ENCODE measurements around the gene PNPLA1.

The PNPLA1 gene

GRCh38 chr6:36290668-36291620 is 21.1 kb downstream of the PNPLA1 start:
- peaks cover 19% of the 10 kb centered on the region for H3K4me1 Mint-ChIP-seq
- peak overlapping the region in 1 of 2 donors; percentile 86 for H3K27ac Mint-ChIP-seq
- peak overlapping the region in 1 of 2 donors; percentile 19 for H3K4me3 Mint-ChIP-seq
- H3K9me3 Mint-ChIP-seq: no peaks in the 10 kb centered on the region
- DNase-seq (no peak), ATAC-seq (no peak)
- peaks cover 11% of the 10 kb centered on the region for H3K27me3 Mint-ChIP-seq

GRCh38 chr6:36292170-36292569 is 22.3 kb downstream of the PNPLA1 start:
- H3K27me3 Mint-ChIP-seq: peaks cover 2% of the 10 kb centered on the region
- H3K4me1 Mint-ChIP-seq: peaks cover 19% of the 10 kb centered on the region
- H3K27ac Mint-ChIP-seq: no peak overlapping the region
- no peaks in the 10 kb centered on the region for H3K9me3 Mint-ChIP-seq
- ATAC-seq (peak; percentile 18), DNase-seq (no peak)
- no peak overlapping the region for H3K4me3 Mint-ChIP-seq

DNA sequence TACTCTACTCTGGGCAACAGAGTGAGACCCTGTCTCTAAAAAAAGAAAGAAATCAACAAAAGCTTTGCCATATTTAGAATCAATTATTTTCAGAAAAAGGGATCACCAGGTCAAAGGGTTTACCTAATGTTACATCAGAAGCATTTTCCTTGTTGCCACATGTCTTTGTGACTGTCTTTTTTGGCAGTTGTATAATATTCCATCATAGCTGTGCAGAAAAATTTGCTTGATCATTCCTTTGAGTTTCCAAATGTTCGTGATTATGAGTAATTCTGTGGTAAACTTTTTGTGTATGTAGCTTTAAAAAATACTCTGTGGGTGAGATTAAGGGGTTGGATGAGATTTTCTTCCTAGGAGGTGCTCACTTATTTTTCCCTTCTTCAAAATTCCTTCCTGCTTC is 26.4 kb downstream of the PNPLA1 start:
- H3K4me1 Mint-ChIP-seq: peaks cover 4% of the 10 kb centered on the region
- ATAC-seq: no peak

GRCh38 chr6:36297051-36297450 is 27.2 kb downstream of the PNPLA1 start:
- no peak overlapping the region for H3K27ac Mint-ChIP-seq
- H3K9me3 Mint-ChIP-seq: no peaks in the 10 kb centered on the region
- ATAC-seq (no peak), DNase-seq (no peak)
- H3K27me3 Mint-ChIP-seq: peaks cover 14% of the 10 kb centered on the region
- peaks cover 2% of the 10 kb centered on the region for H3K4me1 Mint-ChIP-seq
- H3K4me3 Mint-ChIP-seq: no peak overlapping the region

More for the DNA sequence above, 26.4 kb downstream of the PNPLA1 start:
- H3K4me3 Mint-ChIP-seq: no peak overlapping the region
- H3K27me3 Mint-ChIP-seq: peaks cover 9% of the 10 kb centered on the region
- DNase-seq: no peak
- H3K27ac Mint-ChIP-seq: no peak overlapping the region
- no peaks in the 10 kb centered on the region for H3K9me3 Mint-ChIP-seq

DNA sequence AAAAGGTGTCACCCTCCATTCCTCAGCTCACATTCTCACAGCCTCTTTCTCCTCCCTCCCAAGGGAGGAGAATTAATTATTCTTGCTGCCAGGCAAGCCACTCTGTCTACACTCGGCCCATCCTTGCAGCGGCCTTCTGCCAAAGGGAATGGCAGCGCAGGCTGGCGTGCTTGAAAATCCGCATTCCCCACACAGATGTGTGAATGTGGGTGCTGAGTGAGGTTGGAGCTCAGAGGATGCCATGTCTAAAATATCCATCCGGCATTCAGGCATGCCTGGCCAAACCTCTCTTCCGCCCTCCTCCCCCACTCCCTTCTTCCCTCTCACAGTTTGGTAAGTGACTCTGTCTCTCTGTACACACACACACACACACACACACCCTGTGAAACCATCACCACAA is 27.7 kb downstream of the PNPLA1 start:
- Mint-ChIP-seq H3K27me3 (peaks cover 18% of the 10 kb centered on the region), H3K27ac (no peak overlapping the region), H3K4me3 (no peak overlapping the region), H3K4me1 (peaks cover 6% of the 10 kb centered on the region), H3K9me3 (no peaks in the 10 kb centered on the region)
- no peak for DNase-seq
- no peak for ATAC-seq

DNA sequence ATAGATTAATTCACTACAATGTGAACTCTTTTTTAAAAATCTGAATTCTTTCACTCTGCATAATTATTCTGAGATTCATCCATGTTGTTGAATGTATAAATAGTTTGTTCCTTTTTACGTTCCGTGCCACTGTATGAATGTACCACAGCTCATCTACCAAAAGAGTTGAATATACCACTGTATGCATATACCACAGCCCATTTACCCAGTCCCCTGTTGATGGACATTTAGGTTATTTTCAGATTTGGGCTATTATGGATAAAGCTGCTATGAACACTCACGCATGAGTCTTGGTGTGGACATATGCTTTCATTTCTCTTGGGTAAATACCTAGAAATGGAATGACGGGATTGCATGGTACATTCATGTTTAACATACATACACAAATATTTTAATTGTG is 28.2 kb downstream of the PNPLA1 start:
- peaks cover 10% of the 10 kb centered on the region for H3K4me1 Mint-ChIP-seq
- H3K27me3 Mint-ChIP-seq: peaks cover 20% of the 10 kb centered on the region
- ATAC-seq: no peak
- no peak overlapping the region for H3K4me3 Mint-ChIP-seq
- H3K9me3 Mint-ChIP-seq: no peaks in the 10 kb centered on the region
- no peak for DNase-seq
- no peak overlapping the region for H3K27ac Mint-ChIP-seq

- peaks cover 20% of the 10 kb centered on the region for H3K27me3 Mint-ChIP-seq
- no peak for DNase-seq
- H3K27ac Mint-ChIP-seq: no peak overlapping the region
- no peaks in the 10 kb centered on the region for H3K9me3 Mint-ChIP-seq
- H3K4me3 Mint-ChIP-seq: no peak overlapping the region
- H3K4me1 Mint-ChIP-seq: peaks cover 10% of the 10 kb centered on the region
- no peak for ATAC-seq
Observed at GRCh38 chr6:36301085-36301658, 31.3 kb downstream of the PNPLA1 start.

DNA sequence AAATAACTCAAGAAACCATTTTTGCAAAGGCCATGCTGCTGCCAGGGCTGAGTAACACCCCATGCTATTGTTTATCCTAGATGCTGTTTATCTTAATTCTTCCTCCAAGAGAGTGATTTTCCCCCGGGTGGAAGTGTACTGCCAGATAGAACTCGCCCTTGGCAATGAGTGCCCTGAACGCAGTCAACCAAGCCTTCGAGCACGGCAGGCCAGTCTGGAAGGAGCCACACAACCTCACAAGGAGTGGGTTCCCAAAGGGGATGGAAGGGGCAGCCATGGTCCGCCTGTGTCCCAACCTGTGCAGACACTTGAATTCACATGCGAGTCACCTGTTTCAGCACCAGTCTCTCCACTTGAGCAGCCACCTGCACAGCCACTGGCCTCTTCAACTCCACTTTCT is 31.9 kb downstream of the PNPLA1 start:
- ATAC-seq: no peak
- no peaks in the 10 kb centered on the region for H3K9me3 Mint-ChIP-seq
- H3K27ac Mint-ChIP-seq: no peak overlapping the region
- H3K4me1 Mint-ChIP-seq: peaks cover 10% of the 10 kb centered on the region
- no peak overlapping the region for H3K4me3 Mint-ChIP-seq
- H3K27me3 Mint-ChIP-seq: peaks cover 20% of the 10 kb centered on the region
- DNase-seq: no peak

DNA sequence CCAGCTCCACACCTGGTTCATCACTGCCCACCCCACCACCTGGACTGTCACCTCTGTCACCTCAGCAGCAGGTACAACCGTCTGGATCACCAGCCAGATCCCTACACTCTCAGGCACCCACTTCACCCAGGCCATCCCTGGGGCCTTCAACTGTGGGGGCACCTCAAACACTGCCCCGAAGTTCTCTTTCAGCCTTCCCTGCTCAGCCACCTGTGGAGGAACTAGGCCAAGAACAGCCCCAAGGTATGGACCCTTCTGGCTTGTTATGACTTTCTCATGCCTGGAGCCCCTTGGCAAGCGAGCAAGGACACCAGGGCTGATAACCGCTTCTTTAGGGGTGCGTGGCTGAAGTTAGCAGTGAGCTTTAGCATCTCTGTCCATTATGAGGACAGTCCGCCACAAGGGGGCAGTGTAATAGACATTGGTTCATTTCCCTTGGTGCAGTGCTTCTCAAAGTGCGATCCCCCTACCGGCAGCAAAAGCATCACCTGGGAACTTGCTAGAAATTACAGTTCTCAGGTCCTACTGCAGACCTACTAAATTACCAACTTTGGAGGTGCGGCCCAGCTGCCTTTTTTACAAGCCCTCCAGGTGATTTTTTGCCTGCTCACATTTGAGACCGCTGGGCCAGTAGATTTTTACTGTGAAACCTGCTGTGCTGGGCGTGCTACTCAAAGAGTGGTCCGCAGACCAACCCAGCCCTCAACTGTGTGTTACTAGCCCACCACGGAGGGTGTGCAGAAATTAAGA is 32.5 kb downstream of the PNPLA1 start:
- no peaks in the 10 kb centered on the region for H3K9me3 Mint-ChIP-seq
- H3K4me3 Mint-ChIP-seq: no peak overlapping the region
- DNase-seq (peak; percentile 88 to 90), ATAC-seq (peak; percentile 97)
- peaks cover 10% of the 10 kb centered on the region for H3K4me1 Mint-ChIP-seq
- no peak overlapping the region for H3K27ac Mint-ChIP-seq
- peaks cover 19% of the 10 kb centered on the region for H3K27me3 Mint-ChIP-seq

DNA sequence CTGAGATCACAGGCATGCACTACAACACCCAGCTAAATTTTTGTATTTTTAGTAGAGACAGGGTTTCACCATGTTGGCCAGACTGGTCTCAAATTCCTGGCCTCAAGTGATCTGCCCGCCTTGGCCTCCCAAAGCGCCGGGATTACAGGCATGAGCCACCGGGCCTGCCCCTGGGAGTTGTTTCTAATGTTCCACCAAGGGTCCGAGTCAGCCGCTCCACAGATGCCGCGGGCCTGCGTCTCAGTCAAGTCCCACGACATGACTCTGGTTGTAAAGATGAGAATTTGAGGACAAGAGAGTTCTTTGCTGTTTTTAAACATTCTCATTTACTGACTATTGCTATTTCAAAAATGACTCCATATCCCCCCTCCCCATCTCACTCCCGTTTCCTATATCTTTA is 36.0 kb downstream of the PNPLA1 start:
- ATAC-seq (no peak), DNase-seq (no peak)
- Mint-ChIP-seq H3K4me3 (no peak overlapping the region), H3K4me1 (peaks cover 15% of the 10 kb centered on the region), H3K27me3 (peaks cover 18% of the 10 kb centered on the region), H3K9me3 (no peaks in the 10 kb centered on the region), H3K27ac (no peak overlapping the region)

DNA sequence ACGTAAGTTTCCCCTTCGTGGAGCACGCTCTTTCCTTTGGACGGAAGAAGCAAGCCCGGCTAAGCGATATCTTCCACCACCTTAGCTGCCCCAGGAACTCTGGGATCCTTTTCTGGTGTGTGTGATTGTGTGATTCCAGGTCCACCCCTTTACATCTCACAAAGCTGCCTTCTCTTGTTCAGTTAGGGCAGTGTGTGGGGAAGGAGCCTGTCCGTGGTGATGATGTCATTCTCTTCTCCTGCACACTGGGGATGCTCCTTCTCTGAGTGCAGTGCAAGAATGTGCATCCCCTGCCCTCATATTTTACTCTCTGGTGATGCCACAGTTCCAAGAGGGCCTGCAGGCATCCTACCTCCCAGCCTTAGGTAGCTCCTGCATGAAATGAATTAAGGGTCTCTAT is 36.5 kb downstream of the PNPLA1 start:
- Mint-ChIP-seq H3K27me3 (peaks cover 18% of the 10 kb centered on the region), H3K4me3 (no peak overlapping the region), H3K27ac (no peak overlapping the region), H3K4me1 (peaks cover 15% of the 10 kb centered on the region), H3K9me3 (no peaks in the 10 kb centered on the region)
- no peak for DNase-seq
- ATAC-seq: no peak

- Mint-ChIP-seq H3K4me1 (peaks cover 5% of the 10 kb centered on the region), H3K4me3 (no peak overlapping the region), H3K27me3 (peaks cover 8% of the 10 kb centered on the region), H3K27ac (no peak overlapping the region), H3K9me3 (no peaks in the 10 kb centered on the region)
- no peak for ATAC-seq
- DNase-seq: no peak
Observed at GRCh38 chr6:36308514-36308913, 38.7 kb downstream of the PNPLA1 start.

DNA sequence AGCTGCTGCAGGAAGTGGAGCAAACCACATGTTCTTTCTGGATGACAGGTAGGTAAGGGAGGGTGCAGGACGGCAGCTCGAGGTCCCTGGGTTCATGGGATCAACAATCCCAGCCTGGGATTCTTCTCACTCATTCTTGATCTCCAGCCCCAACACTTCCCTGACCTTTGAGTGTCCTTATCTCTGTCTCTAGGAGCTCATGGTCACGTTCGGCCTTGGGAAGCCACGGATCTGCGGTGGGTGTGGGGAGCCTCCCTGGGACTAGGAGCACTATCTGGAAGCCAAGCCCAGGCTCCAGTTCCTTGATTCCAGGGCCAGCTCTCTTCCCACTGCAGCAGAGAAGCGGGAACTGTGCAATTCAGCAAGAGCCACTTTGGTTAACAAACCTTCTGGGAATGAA is 39.3 kb downstream of the PNPLA1 start:
- no peak for ATAC-seq
- H3K27me3 Mint-ChIP-seq: peaks cover 8% of the 10 kb centered on the region
- no peaks in the 10 kb centered on the region for H3K9me3 Mint-ChIP-seq
- H3K4me3 Mint-ChIP-seq: no peak overlapping the region
- DNase-seq: no peak
- H3K27ac Mint-ChIP-seq: no peak overlapping the region
- H3K4me1 Mint-ChIP-seq: peaks cover 5% of the 10 kb centered on the region

- DNase-seq (no peak), ATAC-seq (no peak)
- H3K27ac Mint-ChIP-seq: no peak overlapping the region
- peaks cover 8% of the 10 kb centered on the region for H3K27me3 Mint-ChIP-seq
- no peaks in the 10 kb centered on the region for H3K9me3 Mint-ChIP-seq
- no peak overlapping the region for H3K4me3 Mint-ChIP-seq
- H3K4me1 Mint-ChIP-seq: peaks cover 5% of the 10 kb centered on the region
Observed at GRCh38 chr6:36309900-36310299, 40.0 kb downstream of the PNPLA1 start.

DNA sequence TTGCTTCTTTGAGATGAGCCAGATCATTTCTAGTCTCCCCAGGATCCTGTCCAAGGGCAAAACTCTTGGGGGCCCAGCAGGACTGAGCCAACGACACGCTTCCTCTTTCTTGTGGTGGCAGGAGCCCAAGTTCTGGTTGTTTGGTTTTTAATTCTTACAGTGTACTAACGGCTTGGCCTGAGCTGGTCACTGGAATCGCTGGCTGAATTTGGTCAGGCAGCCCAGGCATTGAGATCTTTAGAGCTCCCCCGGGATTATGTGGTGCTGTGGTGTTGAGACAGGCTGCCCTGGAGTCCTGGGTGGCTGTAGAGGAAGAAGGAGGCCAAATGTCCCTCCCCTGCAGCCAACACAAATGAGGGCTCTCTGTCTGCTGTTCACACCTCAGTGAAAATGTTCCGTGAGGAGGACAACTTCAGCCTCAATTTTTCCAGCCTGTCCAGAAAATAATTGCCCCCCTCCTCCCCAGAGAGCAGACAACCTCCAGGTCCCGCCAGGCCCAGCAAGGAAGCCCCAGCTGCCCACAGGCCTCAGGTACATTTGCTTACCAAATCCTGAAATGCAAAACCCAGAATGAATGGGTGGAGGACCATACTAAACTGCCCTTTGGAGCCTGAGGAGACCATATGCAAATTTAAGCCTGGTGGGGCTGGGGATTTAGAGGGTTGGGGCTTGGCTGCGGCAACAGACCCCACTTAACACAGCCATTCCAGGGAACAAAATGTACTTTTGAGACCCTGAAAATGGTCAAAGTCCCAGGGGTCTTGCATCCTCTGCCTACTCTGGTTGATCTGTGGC is 43.2 kb downstream of the PNPLA1 start:
- Mint-ChIP-seq H3K4me3 (no peak overlapping the region), H3K27ac (no peak overlapping the region), H3K4me1 (peaks cover 5% of the 10 kb centered on the region), H3K27me3 (peaks cover 8% of the 10 kb centered on the region), H3K9me3 (no peaks in the 10 kb centered on the region)
- DNase-seq: no peak
- no peak for ATAC-seq
